Amygdala (tissue), 56 donors: ENCODE results near the gene MYL4.

Source experiments
- DNase-seq, 56 donors: peaks; one replicate each; lab custom pipeline; 2025; lab: John Stamatoyannopoulos, UW

Gene MYL4

DNA sequence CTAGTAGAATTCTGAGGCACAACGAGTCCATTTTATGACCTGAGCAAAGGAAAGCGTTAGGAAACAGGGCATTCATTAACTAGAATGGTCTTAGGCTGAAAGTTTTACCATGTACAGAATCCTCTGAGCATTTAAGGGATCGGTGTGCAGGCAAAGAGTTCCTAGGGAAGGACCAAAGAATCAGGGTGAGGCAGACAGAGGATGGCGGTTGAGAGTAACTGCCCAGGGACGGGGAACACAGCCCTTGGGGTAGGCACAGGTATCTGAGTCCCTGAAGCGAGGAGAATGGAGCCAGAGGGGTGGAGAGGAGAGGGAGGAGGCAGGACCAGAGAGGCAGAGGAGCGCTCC is 30.4 kb downstream of the MYL4 start:
- DNase-seq: no peak

DNA sequence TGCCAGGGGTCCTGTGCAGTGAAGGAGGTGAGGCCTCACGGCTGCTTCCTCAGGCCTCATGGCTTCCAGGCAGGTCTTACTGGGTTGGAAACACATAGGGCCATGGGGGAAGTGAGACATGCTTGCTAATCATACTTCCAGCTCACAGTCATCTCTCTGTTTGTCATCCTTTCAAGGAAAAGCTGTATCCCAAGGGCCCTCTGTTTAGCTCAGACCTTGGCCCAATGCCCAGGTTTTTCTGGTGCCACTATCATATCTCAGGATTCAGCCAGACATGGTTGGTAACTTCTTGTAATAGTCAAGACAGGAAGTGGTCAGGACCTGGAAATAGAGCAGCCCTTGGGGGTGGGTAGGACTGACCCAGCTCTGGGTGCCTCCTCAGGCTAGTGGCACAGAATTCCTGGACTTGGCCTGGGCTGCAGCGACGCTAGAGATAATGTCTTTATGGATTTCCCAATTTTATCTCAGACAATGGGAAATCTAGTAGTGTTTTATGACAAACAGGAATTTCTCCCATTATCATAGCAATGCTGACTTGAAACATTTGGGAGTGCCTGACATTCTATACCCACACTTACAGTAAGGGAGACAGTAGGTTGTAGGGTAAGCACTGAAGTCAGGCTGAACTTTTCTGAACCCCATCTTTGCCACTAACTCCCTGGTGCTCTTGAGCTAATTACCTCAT is 31.0 kb downstream of the MYL4 start:
- DNase-seq: peak in 38 of 56 donors; percentile 4 to 73 (median 28)

DNA sequence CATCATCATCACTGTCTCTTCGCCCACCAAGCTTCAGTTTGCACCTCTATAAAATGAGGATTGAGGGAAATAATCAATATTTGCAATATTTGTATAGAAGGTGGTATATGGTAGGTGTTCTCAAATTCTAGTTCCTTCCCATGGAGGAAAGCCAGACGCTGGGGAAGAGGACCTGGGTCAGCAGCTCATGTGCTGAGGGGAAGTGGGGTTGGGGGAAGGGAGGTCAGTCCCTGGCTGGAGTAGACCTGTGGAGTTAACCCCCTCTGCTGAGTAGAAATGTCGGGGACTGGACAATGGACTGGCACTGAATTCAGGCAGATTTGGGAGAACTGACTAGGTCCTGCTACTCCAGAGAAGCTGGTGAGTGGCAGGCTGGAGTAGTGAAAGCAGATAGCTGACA is 31.7 kb downstream of the MYL4 start:
- DNase-seq: peak in 6 of 56 donors; percentile 1 to 12 (median 3)

DNA sequence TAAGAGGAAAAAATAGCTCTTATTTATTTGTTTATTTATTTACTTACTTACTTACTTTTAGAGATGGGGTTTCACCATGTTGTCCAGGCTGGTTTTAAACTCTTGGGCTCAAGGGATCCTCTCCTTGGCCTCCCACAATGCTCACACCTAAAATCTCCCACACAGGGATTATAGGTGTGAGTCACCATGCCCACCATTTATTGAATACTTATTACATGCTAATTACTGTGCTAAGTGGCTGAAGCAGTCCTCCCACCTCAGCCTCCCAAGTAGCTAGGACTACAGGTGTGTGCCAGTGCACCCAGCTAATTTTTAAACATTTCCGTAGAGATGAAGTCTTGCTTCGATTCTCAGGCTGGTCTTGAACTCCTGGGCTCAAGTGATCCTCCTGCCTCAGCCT is 33.5 kb downstream of the MYL4 start:
- no peak for DNase-seq

DNA sequence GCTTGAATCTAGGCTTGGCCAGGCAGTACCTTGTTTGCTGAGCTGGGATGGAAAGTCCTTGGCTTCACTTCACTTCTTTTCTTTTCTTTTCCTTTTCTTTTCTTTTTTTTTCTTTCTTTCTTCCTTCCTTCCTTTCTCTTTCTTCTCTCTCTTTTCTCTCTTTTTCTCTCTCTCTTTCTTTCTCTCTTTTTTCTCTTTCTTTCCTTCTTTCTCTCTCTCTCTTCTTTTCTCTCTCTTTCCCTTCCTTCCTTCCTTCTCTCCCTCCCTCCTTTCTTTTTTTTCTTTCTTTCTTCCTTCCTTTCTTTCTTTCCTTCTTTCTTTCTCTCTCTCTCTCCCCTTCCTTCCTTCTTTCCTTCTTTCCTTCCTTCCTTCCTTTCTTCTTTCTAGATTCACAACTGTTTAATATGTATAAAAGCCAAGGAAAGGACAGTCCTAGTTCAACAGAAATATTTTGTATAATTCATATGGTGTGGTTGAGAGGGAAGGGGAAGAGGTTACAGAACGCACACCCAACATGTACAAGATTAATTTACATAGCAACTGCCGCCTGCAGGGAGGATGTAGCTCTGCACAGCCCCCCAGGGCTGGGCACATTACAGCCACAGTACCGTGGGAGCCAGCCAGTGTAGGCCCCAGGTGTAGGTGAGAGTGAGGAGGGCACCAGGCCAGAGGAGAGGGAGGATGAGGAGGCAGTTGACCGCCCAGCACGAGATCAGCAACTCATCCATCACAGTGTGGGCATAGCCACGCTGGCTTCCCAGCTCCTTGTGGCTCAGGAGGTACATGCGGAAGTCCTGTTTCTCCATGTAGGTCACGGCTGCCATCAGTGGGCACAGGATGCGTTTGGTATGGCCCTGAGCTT is 34.8 kb downstream of the MYL4 start:
- DNase-seq: no peak

DNA sequence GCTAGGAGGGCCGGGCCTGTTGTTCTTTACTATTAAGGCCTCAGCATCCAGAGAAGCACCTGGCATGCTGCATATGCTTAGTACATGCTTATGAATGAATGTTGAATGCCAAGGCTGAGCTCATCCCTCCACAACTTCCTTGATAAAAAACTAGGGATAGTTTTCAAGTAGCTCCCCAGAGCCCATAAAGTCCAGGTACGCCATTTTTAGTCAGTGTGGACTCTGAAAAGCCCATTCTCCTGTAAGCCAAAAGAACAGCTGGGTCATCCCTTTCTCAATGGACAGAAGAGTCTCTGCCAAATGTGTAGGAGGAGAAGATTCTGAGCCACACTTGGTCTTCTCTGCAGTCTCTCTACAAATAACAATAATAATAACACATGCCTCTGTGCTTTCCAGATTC is 35.5 kb downstream of the MYL4 start:
- no peak for DNase-seq

DNA sequence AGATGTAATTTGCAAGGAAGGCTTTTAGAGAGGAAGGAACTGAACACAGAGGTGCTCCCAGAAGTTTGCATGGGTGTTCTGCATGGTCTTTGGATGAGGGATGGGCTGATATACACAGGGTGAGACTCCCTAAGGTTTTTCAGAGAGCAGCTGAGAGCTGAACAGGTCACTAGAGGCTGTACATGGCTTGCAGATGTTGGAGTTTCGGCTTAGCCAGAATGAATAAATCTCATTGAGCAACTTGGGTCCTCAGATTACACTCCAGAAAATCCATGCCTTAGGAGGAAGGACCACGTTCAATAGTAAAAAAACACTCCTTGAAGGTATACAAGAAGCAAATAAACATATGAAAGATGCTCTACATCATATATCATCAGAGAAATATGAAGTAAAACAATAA is 37.0 kb downstream of the MYL4 start:
- DNase-seq: no peak

DNA sequence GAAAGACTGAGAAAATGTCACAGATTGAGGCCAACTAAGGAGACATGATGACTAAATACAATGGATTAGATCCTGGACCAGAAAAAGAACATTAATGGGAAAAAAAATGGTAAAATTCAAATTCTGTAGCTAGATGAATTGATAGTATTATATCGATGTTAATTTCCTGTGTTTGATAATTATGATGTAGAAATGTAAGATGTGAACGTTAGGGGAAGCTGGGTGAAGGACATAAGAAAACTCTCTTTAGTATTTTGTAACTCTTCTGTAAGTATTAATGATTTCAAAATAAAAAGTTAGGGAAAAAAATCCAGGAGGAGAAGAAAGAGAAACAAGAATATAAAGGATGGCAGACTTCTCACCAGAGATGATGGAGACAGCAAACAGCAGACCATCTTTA is 41.7 kb downstream of the MYL4 start:
- DNase-seq: no peak

DNA sequence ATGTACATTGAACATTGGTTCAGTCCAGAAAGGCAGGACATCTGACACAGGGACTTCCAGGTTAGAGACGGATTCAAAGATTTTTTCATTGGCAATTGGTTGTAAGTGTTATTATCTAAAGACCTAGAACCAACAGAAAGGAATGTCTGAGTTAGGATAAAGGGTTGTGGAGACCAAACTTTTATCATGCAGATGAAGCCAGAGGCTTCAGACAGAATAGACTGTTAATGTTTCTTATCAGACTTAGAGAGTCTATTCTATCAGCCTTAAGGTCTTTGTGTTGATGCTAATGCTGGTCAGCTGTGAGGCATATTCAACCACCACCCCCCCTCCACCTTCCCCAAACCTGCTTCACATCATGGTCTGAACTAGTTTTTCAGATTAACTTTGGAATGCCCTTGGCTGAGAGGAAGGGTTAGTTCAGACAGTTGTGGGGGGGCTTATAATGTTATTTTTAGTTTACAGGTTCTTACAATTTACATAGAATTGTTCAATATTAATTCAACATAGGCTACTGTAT is 42.3 kb downstream of the MYL4 start:
- DNase-seq: no peak

DNA sequence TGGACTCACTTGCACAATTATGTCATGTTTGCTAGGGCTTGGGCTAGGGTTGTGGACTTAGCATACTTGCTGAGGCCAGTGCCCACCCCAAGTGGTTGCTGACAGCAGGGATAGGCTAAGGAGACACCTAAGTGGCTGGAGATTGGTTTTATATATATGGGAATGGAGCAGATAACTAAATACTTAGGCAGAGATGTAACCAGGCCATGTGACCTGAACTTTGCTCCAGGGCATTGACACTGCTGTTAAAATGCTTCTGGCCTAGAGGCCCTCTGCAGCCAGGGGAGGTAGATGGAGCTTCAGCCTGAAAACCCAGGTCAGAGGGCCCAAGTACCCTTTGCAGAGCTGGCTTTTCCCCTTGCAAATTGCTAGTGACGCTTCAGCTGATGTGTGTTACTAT is 43.1 kb downstream of the MYL4 start:
- no peak for DNase-seq

DNA sequence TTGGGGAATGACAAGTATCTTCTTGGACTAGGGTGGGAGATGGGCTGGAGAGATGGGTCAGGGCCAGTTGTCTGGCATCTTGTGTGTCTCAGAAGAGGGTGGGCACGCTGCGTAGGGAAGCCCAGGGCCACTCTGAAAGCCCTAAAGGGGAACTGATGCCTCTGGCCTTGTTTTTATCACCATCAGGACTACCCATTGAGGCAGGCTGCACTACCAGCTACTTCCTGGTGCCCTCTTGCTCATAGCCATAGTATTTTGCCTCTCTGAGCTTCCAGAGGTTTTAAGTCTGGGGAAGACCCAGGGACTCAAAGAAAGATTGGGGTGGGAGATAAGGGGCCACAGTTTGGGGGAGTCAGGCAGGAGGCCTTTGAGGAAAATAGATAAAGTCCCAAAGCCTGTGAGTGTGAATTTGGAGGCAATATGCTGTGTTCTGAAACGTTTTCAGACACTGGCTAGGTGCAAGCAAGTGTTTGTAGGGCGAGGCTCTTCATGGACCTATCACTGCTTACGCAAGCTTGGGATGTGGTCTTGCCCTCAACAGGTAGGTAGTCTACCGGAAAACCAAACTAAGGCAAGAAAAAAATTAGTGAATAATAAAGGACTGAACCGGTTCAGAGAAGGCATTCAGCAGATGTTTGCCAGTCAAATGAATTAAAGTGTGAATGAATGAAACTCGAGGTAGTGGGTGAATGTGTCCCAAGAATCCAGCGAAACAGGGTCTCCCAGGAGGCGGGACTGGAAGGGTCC is 43.8 kb downstream of the MYL4 start:
- DNase-seq: no peak

DNA sequence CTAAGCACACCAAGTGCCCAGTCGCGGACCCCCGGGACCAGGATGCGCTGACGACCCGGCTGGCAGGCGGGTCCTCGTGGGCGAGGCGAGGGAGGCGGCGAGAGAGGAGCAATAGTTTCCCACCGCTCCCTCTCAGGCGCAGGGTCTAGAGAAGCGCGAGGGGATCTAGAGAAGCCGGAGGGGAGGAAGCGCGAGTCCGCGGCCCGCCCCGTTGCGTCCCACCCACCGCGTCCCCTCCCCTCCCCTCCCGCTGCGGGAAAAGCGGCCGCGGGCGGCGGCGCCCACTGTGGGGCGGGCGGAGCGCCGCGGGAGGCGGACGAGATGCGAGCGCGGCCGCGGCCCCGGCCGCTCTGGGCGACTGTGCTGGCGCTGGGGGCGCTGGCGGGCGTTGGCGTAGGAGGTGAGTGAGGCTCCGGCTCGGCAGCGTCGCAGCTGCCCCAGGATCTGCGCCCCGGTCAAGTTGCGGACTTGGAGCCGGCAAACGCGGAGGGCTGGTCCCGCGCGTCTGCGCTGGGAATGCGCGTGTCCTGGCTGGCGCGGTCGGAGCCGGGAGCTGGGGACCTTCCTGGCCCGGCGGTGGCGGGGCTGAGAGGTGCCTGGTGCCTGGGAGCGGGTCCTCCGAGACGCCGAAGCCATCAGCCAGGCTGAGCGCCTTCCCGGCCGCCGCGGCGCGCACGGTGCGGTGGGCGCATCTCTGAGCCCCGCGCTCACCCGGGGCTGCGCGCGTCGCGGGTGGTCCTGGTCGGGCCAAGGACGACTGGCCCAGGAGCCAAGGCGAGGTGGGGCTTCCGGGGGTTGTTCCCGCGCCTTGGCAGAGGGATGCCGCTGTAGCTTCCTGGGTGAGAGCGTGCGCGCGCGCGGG is 44.6 kb downstream of the MYL4 start, which contains the start of gene ITGB3:
Gene ITGB3, plus strand, starts transcription at position 287 of the 862 bp plus-strand sequence. Its CDS starts 35 bp downstream, at position 322.
- DNase-seq: peak in 26 of 56 donors; percentile 6 to 64 (median 23)

DNA sequence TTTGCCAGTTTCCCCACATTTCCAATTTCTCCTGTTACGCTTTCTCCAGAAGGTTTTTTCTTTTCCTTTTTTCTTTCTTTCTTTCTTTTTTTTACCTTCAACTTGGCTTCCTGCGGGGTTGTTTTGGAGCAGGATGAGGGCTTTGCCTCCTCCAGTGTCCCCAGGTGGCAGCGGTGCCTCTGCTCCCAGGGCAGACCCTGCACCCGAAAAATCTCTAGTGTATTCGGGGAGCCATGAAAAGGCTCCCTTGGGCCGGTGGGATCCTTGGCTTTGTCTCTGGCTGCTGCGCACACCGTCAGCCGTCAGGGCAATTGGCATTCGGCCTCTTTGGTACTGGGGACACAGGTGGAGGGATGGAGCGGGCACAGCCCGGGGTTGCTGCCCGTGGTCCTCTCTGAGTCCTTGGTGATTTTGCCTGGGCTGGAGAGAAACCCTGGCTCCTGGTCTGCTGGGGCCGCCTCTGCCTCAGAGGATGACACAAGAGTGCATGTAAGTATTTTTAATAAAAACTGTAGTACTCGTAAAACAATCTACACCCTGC is 45.3 kb downstream of the MYL4 start:
- no peak for DNase-seq

DNA sequence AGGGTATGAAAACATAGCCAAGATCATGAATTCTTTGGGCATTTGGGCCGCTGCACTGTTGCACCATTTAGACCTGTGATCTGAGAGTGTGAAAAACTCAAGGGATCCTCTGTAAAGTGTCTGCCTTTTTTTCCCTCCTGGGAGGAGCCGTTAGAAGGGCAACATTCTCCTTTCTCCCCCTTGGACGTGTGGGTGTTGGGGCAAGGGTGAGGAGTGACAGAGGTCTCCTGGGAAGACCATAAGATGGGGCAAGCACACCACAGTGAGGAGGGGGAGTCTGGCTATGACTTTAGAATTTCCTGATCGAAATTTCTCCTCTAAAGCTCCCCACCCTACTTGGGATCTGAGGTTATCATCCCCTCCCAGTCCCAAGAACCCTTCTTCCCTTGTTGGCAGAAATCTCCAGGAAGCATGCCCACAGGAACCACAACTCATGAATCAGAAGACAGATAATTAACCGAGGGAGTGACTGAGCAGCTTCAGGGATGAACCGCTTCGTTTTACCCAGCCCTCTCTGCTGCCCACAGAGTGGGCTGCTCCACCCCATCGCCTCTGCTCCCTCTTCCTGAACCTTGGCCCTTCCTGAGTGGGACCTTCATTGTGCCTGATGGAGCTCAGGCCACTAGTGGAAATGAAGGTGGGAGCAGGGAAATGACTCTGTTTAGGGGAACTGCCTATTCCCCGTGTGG is 48.6 kb downstream of the MYL4 start:
- DNase-seq: no peak

DNA sequence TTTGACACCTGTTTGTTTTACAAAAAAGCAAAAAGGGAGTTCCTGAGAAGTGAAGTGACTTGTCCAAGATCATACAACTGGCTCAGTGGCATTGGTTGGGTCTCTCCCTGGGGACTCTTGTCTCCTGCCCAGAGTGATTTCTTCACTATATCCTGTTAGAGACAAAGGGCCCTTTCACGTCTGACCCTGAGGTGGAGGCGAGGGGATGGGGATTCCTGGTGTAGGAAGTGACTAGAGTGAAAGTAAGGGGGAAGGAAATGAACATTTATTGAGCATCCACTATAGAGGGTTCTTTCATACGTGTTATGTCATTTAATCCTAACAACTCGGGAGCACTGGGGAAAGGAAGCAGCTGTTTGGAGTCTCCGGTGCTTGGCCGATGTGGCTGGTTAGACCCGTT is 53.4 kb downstream of the MYL4 start:
- DNase-seq: no peak

DNA sequence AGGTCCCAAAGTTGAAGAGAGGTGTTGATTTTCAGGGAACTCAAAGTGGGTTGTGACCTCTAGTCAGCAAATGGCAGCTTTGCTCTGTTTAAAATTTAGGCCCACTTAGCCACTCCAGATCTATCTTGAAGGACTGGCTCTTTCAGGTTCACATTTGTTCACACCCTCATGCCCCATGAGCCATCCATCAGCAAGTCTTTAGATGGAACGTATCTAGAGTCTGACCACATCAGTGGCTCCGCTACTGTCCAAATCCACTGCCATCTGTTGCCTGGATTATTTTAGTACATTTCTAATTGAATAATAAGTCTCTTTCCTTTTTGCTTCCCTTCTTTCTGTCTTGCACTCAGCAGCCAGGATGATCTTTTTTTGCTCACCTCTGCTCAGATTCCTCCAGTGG is 55.0 kb downstream of the MYL4 start:
- no peak for DNase-seq

DNA sequence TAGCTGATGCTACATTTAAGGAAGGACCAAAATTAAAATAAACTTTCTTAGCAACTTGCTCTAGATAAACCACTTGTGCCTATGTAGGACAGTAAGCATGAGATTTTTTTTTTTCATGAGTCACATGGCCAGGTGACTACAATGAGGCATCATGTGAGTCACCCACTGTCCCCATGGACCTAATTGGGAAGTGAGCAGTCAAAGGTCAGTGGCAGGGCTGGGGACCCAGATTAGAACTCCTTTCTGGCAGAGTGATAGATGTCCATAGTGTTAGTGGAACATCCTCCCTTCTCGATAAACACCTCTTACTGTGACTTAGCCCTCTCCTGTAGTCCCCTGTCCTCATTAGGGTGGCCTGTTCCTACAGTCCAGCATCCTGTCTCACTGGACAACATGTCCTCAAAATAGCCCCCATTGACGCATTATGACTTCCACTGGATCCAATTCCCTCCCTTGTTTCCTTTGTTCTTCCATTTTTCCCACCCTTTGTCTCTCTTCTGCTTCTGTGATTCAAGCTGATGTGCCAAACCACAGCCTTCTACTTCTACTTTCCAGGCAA is 56.9 kb downstream of the MYL4 start:
- DNase-seq: peak in 1 of 56 donors; percentile 0

DNA sequence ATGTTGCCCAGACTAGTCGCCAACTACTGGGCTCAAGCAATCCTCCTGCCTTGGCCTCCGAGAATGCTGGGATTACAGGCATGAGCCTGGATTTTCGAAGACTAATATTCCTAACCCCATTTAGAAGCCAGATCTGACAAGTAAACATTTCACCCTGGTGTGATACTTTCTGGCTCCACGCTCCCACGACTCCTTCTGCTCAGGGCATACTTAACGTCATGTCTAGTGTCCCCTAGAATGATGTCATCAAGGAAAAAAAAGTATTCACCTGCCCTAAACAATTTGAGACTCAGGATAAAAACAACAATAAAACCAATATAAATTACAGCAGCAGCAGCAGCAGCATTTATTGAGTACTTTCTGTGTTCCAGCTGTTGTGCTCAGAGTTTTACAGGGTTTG is 57.6 kb downstream of the MYL4 start:
- DNase-seq: no peak

DNA sequence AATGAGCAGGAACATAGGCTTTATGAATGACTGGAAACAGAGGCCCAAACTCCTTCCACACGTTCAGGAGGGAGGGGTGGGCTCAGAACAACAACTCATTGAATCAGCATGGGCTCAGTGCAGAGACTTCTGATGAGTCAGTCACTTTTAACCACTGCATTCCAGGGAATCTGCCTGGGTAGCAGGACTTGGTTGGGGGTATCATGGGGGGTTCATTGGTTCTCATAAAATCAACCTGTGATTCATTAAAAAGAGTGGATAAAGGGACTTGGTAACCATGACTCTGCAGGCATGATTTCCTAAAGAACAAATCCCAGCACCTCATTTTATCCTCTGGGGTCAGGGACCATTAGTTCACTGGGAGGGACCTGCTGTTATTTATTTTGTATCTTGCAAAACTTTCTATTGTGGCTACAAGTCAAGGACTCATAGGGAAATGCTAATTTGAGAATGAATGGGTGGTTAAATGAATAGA is 58.2 kb downstream of the MYL4 start:
- no peak for DNase-seq
